Uterus (tissue), 4 donors: Measurements from ENCODE around the gene MRPL22. TPM values are rescaled to one million over a fixed set of nuclear protein-coding genes. Genes with fewer than 3 reads are reported as not detected.

ENCODE experiments used
- DNase-seq, 2 donors: peaks; one replicate each; pipeline ENCODE4 v3.0.0-alpha.2; 2019 to 2020
- H3K27ac ChIP-seq, 2 donors: fragments of 200-600 bp; sonication (generic); 1 replicate in 1 of 2; 2 replicates in 1 of 2; pipeline ENCODE4 v1.5.1; 2016 to 2018
- H3K27me3 ChIP-seq, 2 donors: fragments of 200-600 bp; sonication (generic); one replicate each; pipeline ENCODE4 v1.5.1; 2018 to 2019; ENCODE audit warnings: control low read depth in 1 of 2
- H3K36me3 ChIP-seq, 2 donors: fragments of 200-600 bp; sonication (generic); one replicate each; pipeline ENCODE4 v1.5.1; 2019; ENCODE audit warnings: control low read depth in 1 of 2
- H3K4me1 ChIP-seq, 2 donors: fragments of 200-600 bp; sonication (generic); one replicate each; pipeline ENCODE4 v1.5.1; 2018 to 2019; ENCODE audit warnings: control low read depth in 1 of 2
- H3K4me3 ChIP-seq, 2 donors: fragments of 200-600 bp; sonication (generic); 1 replicate in 1 of 2; 2 replicates in 1 of 2; pipeline ENCODE4 v1.5.1; 2018 to 2019; ENCODE audit warnings: mild to moderate bottlenecking in 1 of 2
- H3K9me3 ChIP-seq, 2 donors: fragments of 200-600 bp; sonication (generic); one replicate each; pipeline ENCODE4 v1.5.1; 2019; ENCODE audit warnings: control low read depth in 1 of 2
- CTCF ChIP-seq, 4 experiments: fragments of 200-600 bp in 2 of 4; fragments of 450-650 bp in 2 of 4; sonication (generic) in 2 of 4; IDR thresholded peaks; one replicate each; pipeline ENCODE4 v1.5.1; 2016 to 2019; ENCODE audit warnings: antibody characterized with exemption in 4 of 4, mild to moderate bottlenecking in 2 of 4, moderate library complexity in 1 of 4
- POLR2A ChIP-seq, 2 donors: fragments of 450-650 bp; IDR thresholded peaks; one replicate each; pipeline ENCODE4 v1.6.1; 2016; ENCODE audit warnings: antibody characterized with exemption in 2 of 2, mild to moderate bottlenecking in 1 of 2, moderate library complexity in 1 of 2
- intact Hi-C: fragments of 100-400 bp; cut with DNase I; formaldehyde crosslinking; loops from one replicate; pipeline ENCODE4 v1.15.1; 2023; ENCODE audit warnings: low total_unique reads
- total RNA-seq, 4 donors: library from RNA; depleted of rRNA in 3 of 4; stranded (reverse); fragments of >200 nt in 3 of 4; gene quantifications; one replicate each; pipeline versions ENCODE4 v1.1.0 to v1.2.4, GENCODE V29; 2014 to 2023
- donor health status: DM: yes; HTN: yes; CAD: no.

The MRPL22 gene
- total RNA-seq = 10 to 100 TPM; 12.6 to 39.2 (median 22.7) TPM

- DNase-seq = peak; percentile 92
- intact Hi-C loops = no loop called here
- H3K4me1 ChIP-seq = peaks cover 0 to 9% of the 10 kb centered on the region in 2 donors
These were observed at the start of gene MRPL22 for GRCh38 chr5:154940772-154941620. Gene MRPL22, plus strand, starts transcription at chr5:154941073. Its CDS starts 38 bp downstream, at chr5:154941111.

GRCh38 chr5:154892369-154892771, 48.5 kb upstream of the MRPL22 start:
- no peak for DNase-seq

More at GRCh38 chr5:154940772-154941620, at the start of gene MRPL22:
- H3K27me3 ChIP-seq = no peaks in the 10 kb centered on the region
- H3K36me3 ChIP-seq = no peaks in the 10 kb centered on the region
- H3K9me3 ChIP-seq = no peaks in the 10 kb centered on the region
- H3K4me3 ChIP-seq = peak within 1 kb of the TSS; percentile 59 to 60
- TF ChIP-seq POLR2A (IDR thresholded peaks at IDR 0.05) (peak in 1 of 2 donors; percentile 54), CTCF (IDR thresholded peaks at IDR 0.05) (peak in 1 of 4 experiments; percentile 42)
- peak within 1 kb of the TSS; percentile 76 to 83 for H3K27ac ChIP-seq

GRCh38 chr5:154893381-154893780, 47.5 kb upstream of the MRPL22 start:
- Histone ChIP-seq H3K36me3 (no peaks in the 10 kb centered on the region), H3K4me1 (no peaks in the 10 kb centered on the region), H3K4me3 (no peak overlapping the region), H3K27ac (no peak overlapping the region), H3K9me3 (no peaks in the 10 kb centered on the region), H3K27me3 (no peaks in the 10 kb centered on the region)
- TF ChIP-seq CTCF (IDR thresholded peaks at IDR 0.05) = no peak
- TF ChIP-seq POLR2A (IDR thresholded peaks at IDR 0.05) = no peak
- DNase-seq = no peak
- intact Hi-C loops = no loop called here

More at GRCh38 chr5:154892369-154892771, 48.5 kb upstream of the MRPL22 start:
- TF ChIP-seq CTCF (IDR thresholded peaks at IDR 0.05) (no peak), POLR2A (IDR thresholded peaks at IDR 0.05) (no peak)
- Histone ChIP-seq H3K27ac (no peak overlapping the region), H3K9me3 (no peaks in the 10 kb centered on the region), H3K4me1 (no peaks in the 10 kb centered on the region), H3K4me3 (no peak overlapping the region), H3K36me3 (no peaks in the 10 kb centered on the region), H3K27me3 (no peaks in the 10 kb centered on the region)
- intact Hi-C loops = no loop called here

GRCh38 chr5:154895606-154896561, 45.0 kb upstream of the MRPL22 start:
- H3K36me3 ChIP-seq = no peaks in the 10 kb centered on the region

More at GRCh38 chr5:154895606-154896561, 45.0 kb upstream of the MRPL22 start:
- Histone ChIP-seq H3K4me1 (no peaks in the 10 kb centered on the region), H3K9me3 (no peaks in the 10 kb centered on the region), H3K27ac (no peak overlapping the region), H3K27me3 (no peaks in the 10 kb centered on the region), H3K4me3 (no peak overlapping the region)
- no peak for TF ChIP-seq CTCF (IDR thresholded peaks at IDR 0.05)
- no peak for TF ChIP-seq POLR2A (IDR thresholded peaks at IDR 0.05)
- intact Hi-C loops = no loop called here
- DNase-seq = no peak
